HepG2 (cell line): Measurements from ENCODE around the gene ARHGEF39. TPM values are rescaled to one million over a fixed set of nuclear protein-coding genes. Genes with fewer than 3 reads are reported as not detected.

Experiments
- ATAC-seq: fragments of 200-7000 bp; cut with Tn5 transposase; 3 replicates; pipeline ENCODE4 v1.9.1; 2020; ENCODE audit warnings: mild to moderate bottlenecking, moderate library complexity
- BruUV-seq: library from RNA; stranded (reverse); fragments of 400-500 nt; replicated peaks from 2 replicates; lab custom pipeline; 2021; lab: Mats Ljungman, UMichigan
- CTCF ChIA-PET: fragments of 300-600 bp; formaldehyde crosslinking; extraction: SDS; loops from one replicate; lab custom pipeline; 2021; ENCODE audit warnings: low total read pairs, inconsistent platforms, low intra/inter-chr PET ratio; lab: Yijun Ruan, JAX
- POLR2A ChIA-PET: fragments of 350-600 bp; sonication (Branson Sonifier 250); formaldehyde crosslinking; loops from one replicate; lab custom pipeline; 2020; ENCODE audit warnings: antibody characterized with exemption, inconsistent platforms; lab: Yijun Ruan, JAX
- DNase-seq: peaks from one replicate; pipeline ENCODE4 v3.0.0-alpha.2; 2015; ENCODE audit warnings: low spot score
- FAIRE-seq: peaks from 3 replicates; lab custom pipeline; 2011; peaks lifted over from hg19 to GRCh38; lab: Jason Lieb, UNC
- H2AFZ ChIP-seq: one replicate; pipeline ENCODE4 v1.6.1; 2011; ENCODE audit warnings: low read length, inconsistent platforms
- H3K27ac ChIP-seq: fragments of 300-600 bp; 3 replicates; pipeline ENCODE4 v1.8.0; 2011; ENCODE audit warnings: mixed run types, mild to moderate bottlenecking, mixed read lengths, low read length, inconsistent platforms; ENCODE audit not compliant: insufficient read depth; ENCODE audit errors: extremely low read length
- H3K27me3 ChIP-seq, 2 experiments: fragments of 200-600 bp in 1 of 2; 2 replicates in 1 of 2; 3 replicates in 1 of 2; pipeline versions ENCODE4 v1.6.0 to v1.8.0; 2011; ENCODE audit warnings: low read length in 2 of 2, mild to moderate bottlenecking in 2 of 2, moderate library complexity in 2 of 2, inconsistent platforms in 1 of 2; ENCODE audit not compliant: insufficient read depth in 2 of 2, control insufficient read depth in 1 of 2
- H3K36me3 ChIP-seq, 2 experiments: fragments of 200-600 bp in 1 of 2; replicated peaks in 1 of 2; 2 replicates in 1 of 2; 3 replicates in 1 of 2; pipeline versions ENCODE4 v1.5.1 to v1.8.0; 2011; ENCODE audit warnings: low read length in 2 of 2, inconsistent platforms in 1 of 2; ENCODE audit not compliant: insufficient read depth in 2 of 2, control insufficient read depth in 1 of 2
- H3K4me1 ChIP-seq: 2 replicates; pipeline ENCODE4 v1.5.1; 2012; ENCODE audit warnings: low read length, inconsistent platforms; ENCODE audit not compliant: insufficient read depth
- H3K4me2 ChIP-seq: 2 replicates; pipeline ENCODE4 v1.6.0; 2011; ENCODE audit warnings: low read depth, low read length, inconsistent platforms
- H3K4me3 ChIP-seq, 3 experiments: fragments of 200-600 bp in 1 of 3; sonication (generic), shearing (Covaris generic) in 1 of 3; replicated peaks in 1 of 3; 2 replicates each; pipeline ENCODE4 v1.5.1; 2011 to 2016; ENCODE audit warnings: low read length in 3 of 3, inconsistent platforms in 2 of 3, low read depth in 2 of 3, mild to moderate bottlenecking in 2 of 3, control low read depth in 1 of 3, mixed read lengths in 1 of 3; ENCODE audit not compliant: insufficient read depth in 1 of 3
- H3K79me2 ChIP-seq: one replicate; pipeline ENCODE4 v1.6.1; 2011; ENCODE audit warnings: low read length, inconsistent platforms; ENCODE audit not compliant: insufficient read depth
- H3K9ac ChIP-seq: 2 replicates; pipeline ENCODE4 v1.6.0; 2011; ENCODE audit warnings: mild to moderate bottlenecking, low read depth, low read length, inconsistent platforms; ENCODE audit not compliant: insufficient read depth
- H3K9me3 ChIP-seq: 2 replicates; pipeline ENCODE4 v1.5.1; 2012; ENCODE audit warnings: mild to moderate bottlenecking, low read length
- H4K20me1 ChIP-seq: 2 replicates; pipeline ENCODE4 v1.6.0; 2011; ENCODE audit warnings: inconsistent platforms, mild to moderate bottlenecking, low read length, moderate library complexity; ENCODE audit not compliant: insufficient read depth
- CENPX ChIP-seq: sonication (generic); formaldehyde crosslinking; IDR thresholded peaks from 2 replicates; pipeline ENCODE4 v1.9.0; 2021; ENCODE audit warnings: mild to moderate bottlenecking, missing genetic modification reagents, moderate library complexity
- ETV6 ChIP-seq: sonication (generic); formaldehyde crosslinking; conservative IDR thresholded peaks from 2 replicates; pipeline ENCODE4 v1.4.0; 2020; ENCODE audit warnings: missing genetic modification reagents
- GABPA ChIP-seq, 2 experiments: IDR thresholded peaks; 2 replicates each; pipeline ENCODE4 v1.6.1; 2011 to 2016; ENCODE audit warnings: low read depth in 2 of 2, low read length in 1 of 2, missing biosample characterization in 1 of 2, missing genetic modification characterization in 1 of 2
- GRHL1 ChIP-seq: sonication (generic); formaldehyde crosslinking; conservative IDR thresholded peaks from 2 replicates; pipeline ENCODE4 v1.8.0; 2022; ENCODE audit warnings: missing genetic modification reagents
- HOXA7 ChIP-seq: sonication (generic); formaldehyde crosslinking; IDR thresholded peaks from 2 replicates; pipeline ENCODE4 v1.8.1; 2022; ENCODE audit warnings: mild to moderate bottlenecking, missing genetic modification reagents, moderate library complexity
- MTERF4 ChIP-seq: sonication (generic); formaldehyde crosslinking; IDR thresholded peaks from 2 replicates; pipeline ENCODE4 v1.8.0; 2023; ENCODE audit warnings: mild to moderate bottlenecking, missing genetic modification reagents
- TEAD2 ChIP-seq: sonication (generic); formaldehyde crosslinking; IDR thresholded peaks from 2 replicates; pipeline ENCODE4 v1.9.0; 2021; ENCODE audit warnings: missing genetic modification reagents
- ZNF672 ChIP-seq: sonication (generic); formaldehyde crosslinking; IDR thresholded peaks from 2 replicates; pipeline ENCODE4 v1.8.1; 2022; ENCODE audit warnings: missing genetic modification reagents
- whole genome bisulfite sequencing: methylation state at CpG from one replicate; pipeline ENCODE4 v1.1.6; 2017; ENCODE audit warnings: low lambda C conversion rate; 5-methylcytosine and 5-hydroxymethylcytosine counted together
- in situ Hi-C: cut with HindIII; loops from 2 replicates; pipeline ENCODE4 v1.10.0; 2017; ENCODE audit warnings: low pct_unique_long_range_greater_than_20kb; ENCODE audit not compliant: extremely low pct_ligation_motif_present
- intact Hi-C: fragments of 100-400 bp; cut with micrococcal nuclease; formaldehyde crosslinking; loops from one replicate; pipeline ENCODE4 v1.10.0; 2022; ENCODE audit not compliant: unreplicated experiment
- polyA plus RNA-seq, 8 experiments: library from polyadenylated mRNA; depleted of rRNA in 3 of 8; stranded (reverse) in 7 of 8; unstranded in 1 of 8; fragments of >200 nt; fragmentation: Illumina TruSeq in 4 of 8; extraction: Trizol in 4 of 8; gene quantifications; 2 replicates each; pipeline versions ENCODE4 v1.2.1 to v1.2.3, GENCODE V29; 2011 to 2016; ENCODE audit warnings: low read depth in 4 of 8, missing spikeins in 1 of 8, mixed read lengths in 1 of 8; ENCODE audit not compliant: insufficient read depth in 1 of 8
- total RNA-seq, 5 experiments: library from RNA; depleted of rRNA; stranded (reverse); fragments of >200 nt; fragmentation: Illumina TruSeq; extraction: Trizol; gene quantifications; 2 replicates each; pipeline ENCODE4 v1.2.3, GENCODE V29; 2016; ENCODE audit warnings: low read depth in 1 of 5
- TF ChIP-seq, protein P1 (sequence below): sonication (generic); formaldehyde crosslinking; IDR thresholded peaks from 2 replicates; pipeline ENCODE4 v1.5.0; 2020; ENCODE audit warnings: missing genetic modification reagents, mild to moderate bottlenecking, borderline replicate concordance
- TF ChIP-seq, protein P2 (sequence below): sonication (generic); formaldehyde crosslinking; IDR thresholded peaks from 2 replicates; pipeline ENCODE4 v1.8.0; 2022; ENCODE audit warnings: mild to moderate bottlenecking, missing genetic modification reagents
- TF ChIP-seq, protein P3 (sequence below): sonication (generic); formaldehyde crosslinking; IDR thresholded peaks from 2 replicates; pipeline ENCODE4 v1.4.0; 2020; ENCODE audit warnings: missing genetic modification reagents
- TF ChIP-seq, protein P4 (sequence below): IDR thresholded peaks from 2 replicates; pipeline ENCODE4 v1.6.1; 2016; ENCODE audit warnings: low read depth

Gene ARHGEF39
- total and polyA plus RNA-seq, 2 of the 13 experiments (the other 11 are each of a cell fraction or from before 2014, with no cell fraction given) = 11.2 to 12.3 TPM

- peaks cover 8 to 10% of the 10 kb centered on the region in 2 experiments; a peak in 3 of 5 replicates for H3K36me3 ChIP-seq
- TF ChIP-seq CENPX (no peak), GRHL1 (no peak), HOXA7 (CRISPR knock-in tag) (no peak), ETV6 (CRISPR knock-in tag) (no peak), MTERF4 (CRISPR knock-in tag) (no peak), TEAD2 (CRISPR knock-in tag) (no peak), GABPA (IDR thresholded peaks at IDR 0.05; ENCODE audit: low read depth, low read length) (no peak), GABPA (CRISPR knock-in tag; IDR thresholded peaks at IDR 0.05; ENCODE audit: low read depth) (0 out of 2 replicates have a peak, but pooled peaks have one; percentile 15), ZNF672 (0 out of 2 replicates have a peak, but pooled peaks have one; percentile 2)
- TF ChIP-seq, protein P1, sequence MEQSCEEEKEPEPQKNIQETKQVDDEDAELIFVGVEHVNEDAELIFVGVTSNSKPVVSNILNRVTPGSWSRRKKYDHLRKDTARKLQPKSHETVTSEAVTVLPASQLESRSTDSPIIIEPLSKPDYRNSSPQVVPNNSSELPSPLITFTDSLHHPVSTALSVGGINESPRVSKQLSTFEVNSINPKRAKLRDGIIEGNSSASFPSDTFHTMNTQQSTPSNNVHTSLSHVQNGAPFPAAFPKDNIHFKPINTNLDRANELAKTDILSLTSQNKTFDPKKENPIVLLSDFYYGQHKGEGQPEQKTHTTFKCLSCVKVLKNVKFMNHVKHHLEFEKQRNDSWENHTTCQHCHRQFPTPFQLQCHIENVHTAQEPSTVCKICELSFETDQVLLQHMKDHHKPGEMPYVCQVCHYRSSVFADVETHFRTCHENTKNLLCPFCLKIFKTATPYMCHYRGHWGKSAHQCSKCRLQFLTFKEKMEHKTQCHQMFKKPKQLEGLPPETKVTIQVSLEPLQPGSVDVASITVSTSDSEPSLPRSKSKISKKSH (CRISPR knock-in tag) = no peak
- TF ChIP-seq, protein P2, sequence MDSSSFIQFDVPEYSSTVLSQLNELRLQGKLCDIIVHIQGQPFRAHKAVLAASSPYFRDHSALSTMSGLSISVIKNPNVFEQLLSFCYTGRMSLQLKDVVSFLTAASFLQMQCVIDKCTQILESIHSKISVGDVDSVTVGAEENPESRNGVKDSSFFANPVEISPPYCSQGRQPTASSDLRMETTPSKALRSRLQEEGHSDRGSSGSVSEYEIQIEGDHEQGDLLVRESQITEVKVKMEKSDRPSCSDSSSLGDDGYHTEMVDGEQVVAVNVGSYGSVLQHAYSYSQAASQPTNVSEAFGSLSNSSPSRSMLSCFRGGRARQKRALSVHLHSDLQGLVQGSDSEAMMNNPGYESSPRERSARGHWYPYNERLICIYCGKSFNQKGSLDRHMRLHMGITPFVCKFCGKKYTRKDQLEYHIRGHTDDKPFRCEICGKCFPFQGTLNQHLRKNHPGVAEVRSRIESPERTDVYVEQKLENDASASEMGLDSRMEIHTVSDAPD (CRISPR knock-in tag) = no peak
- TF ChIP-seq, protein P3, sequence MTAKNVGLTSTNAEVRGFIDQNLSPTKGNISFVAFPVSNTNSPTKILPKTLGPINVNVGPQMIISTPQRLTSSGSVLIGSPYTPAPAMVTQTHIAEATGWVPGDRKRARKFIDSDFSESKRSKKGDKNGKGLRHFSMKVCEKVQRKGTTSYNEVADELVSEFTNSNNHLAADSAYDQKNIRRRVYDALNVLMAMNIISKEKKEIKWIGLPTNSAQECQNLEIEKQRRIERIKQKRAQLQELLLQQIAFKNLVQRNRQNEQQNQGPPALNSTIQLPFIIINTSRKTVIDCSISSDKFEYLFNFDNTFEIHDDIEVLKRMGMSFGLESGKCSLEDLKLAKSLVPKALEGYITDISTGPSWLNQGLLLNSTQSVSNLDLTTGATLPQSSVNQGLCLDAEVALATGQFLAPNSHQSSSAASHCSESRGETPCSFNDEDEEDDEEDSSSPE = no peak
- TF ChIP-seq, protein P4, sequence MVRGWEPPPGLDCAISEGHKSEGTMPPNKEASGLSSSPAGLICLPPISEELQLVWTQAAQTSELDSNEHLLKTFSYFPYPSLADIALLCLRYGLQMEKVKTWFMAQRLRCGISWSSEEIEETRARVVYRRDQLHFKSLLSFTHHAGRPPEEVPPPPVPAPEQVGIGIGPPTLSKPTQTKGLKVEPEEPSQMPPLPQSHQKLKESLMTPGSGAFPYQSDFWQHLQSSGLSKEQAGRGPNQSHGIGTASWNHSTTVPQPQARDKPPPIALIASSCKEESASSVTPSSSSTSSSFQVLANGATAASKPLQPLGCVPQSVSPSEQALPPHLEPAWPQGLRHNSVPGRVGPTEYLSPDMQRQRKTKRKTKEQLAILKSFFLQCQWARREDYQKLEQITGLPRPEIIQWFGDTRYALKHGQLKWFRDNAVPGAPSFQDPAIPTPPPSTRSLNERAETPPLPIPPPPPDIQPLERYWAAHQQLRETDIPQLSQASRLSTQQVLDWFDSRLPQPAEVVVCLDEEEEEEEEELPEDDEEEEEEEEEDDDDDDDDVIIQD (CRISPR knock-in tag) = peak; percentile 36; the same call in 1 of the 2 replicates
Observed at GRCh38 chr9:35658968-35659220, 6.1 kb downstream of the ARHGEF39 start.

More at GRCh38 chr9:35658968-35659220, 6.1 kb downstream of the ARHGEF39 start:
- Histone ChIP-seq H3K79me2 (peaks cover 6% of the 10 kb centered on the region), H3K4me3 (peak overlapping the region; percentile 66 to 89 (median 85)), H3K9ac (peak overlapping the region; percentile 98), H3K4me2 (peak overlapping the region; percentile 82), H3K4me1 (peaks cover 71% of the 10 kb centered on the region), H3K27me3 (no peaks in the 10 kb centered on the region; a peak in 2 of 5 replicates), H4K20me1 (no peaks in the 10 kb centered on the region), H3K9me3 (no peaks in the 10 kb centered on the region), H3K27ac (peak overlapping the region; percentile 100), H2AFZ (no peak overlapping the region)
- intact Hi-C loops (loop anchor here (1.0 kb wide), 3 partner anchors 10 to 90 kb away; partner anchors contain the start of genes CREB3, GBA2, RGP1 and TLN1), in situ Hi-C loops (loop anchor here (10.0 kb wide), 1 partner anchor 544 kb away; the partner anchor contains the start of gene ATOSB)
- peak; percentile 1; the same call in 2 of the 3 replicates for ATAC-seq
- DNase-seq = no peak
- no peak for FAIRE-seq
- BruUV-seq = no TSS peak
- no CpG with 5 or more reads among the region's 2 CpGs for WGBS
- ChIA-PET CTCF (interaction anchor here (1.7 kb wide), 1 partner anchor 37 kb away, joined by 9 read pairs; no protein-coding TSS in a partner anchor), POLR2A (interaction anchor here (1.1 to 6.3 kb wide), 8 partner anchors 11 to 155 kb away, joined by 3 to 68 read pairs (median 30); partner anchors contain the start of genes CREB3, HINT2, TLN1 and TPM2)
